HG02981 (cell line): ENCODE results near the gene MUC12.
"Not testable (repeated sequence)": the region's sequence is repeated elsewhere in the genome, so short reads cannot be mapped to it uniquely, and the experiment has no call there.

Experiments used
- ATAC-seq: cut with Tn5 transposase; IDR thresholded peaks from one replicate; pipeline ENCODE4 v1.9.1; 2021; ENCODE audit warnings: mild to moderate bottlenecking, moderate library complexity; ENCODE audit not compliant: unreplicated experiment

Gene MUC12

GRCh38 chr7:100969066-100969615, at the start of gene MUC12:
TSS of gene MUC12 (plus strand) at chr7:100969565. CDS start at chr7:100969623, 58 bp downstream.
- no peak for ATAC-seq

- not testable (repeated sequence) for ATAC-seq
Measured at GRCh38 chr7:100919779-100920437, 49.5 kb upstream of the MUC12 start.

GRCh38 chr7:100921039-100921438, 48.3 kb upstream of the MUC12 start:
- no peak for ATAC-seq

GRCh38 chr7:100923616-100924015, 45.7 kb upstream of the MUC12 start:
- ATAC-seq: not testable (repeated sequence)

GRCh38 chr7:100929808-100930174, 39.6 kb upstream of the MUC12 start:
- no peak for ATAC-seq

- ATAC-seq: no peak
Measured at GRCh38 chr7:100933734-100934133, 35.6 kb upstream of the MUC12 start.

GRCh38 chr7:100935381-100935780, 34.0 kb upstream of the MUC12 start:
- ATAC-seq: not testable (repeated sequence)

- ATAC-seq: not testable (repeated sequence)
Measured at GRCh38 chr7:100936167-100936566, 33.2 kb upstream of the MUC12 start.

- ATAC-seq: no peak
Measured at GRCh38 chr7:100942045-100942774, 27.2 kb upstream of the MUC12 start.

- ATAC-seq: no peak
Measured at GRCh38 chr7:100943693-100944092, 25.7 kb upstream of the MUC12 start.

GRCh38 chr7:100944138-100944537, 25.2 kb upstream of the MUC12 start:
- no peak for ATAC-seq

- no peak for ATAC-seq
Measured at GRCh38 chr7:100946111-100946510, 23.3 kb upstream of the MUC12 start.

- ATAC-seq: no peak
Measured at GRCh38 chr7:100946766-100947365, 22.5 kb upstream of the MUC12 start.

- ATAC-seq: no peak
Measured at GRCh38 chr7:100947792-100948191, 21.6 kb upstream of the MUC12 start.

- no peak for ATAC-seq
Measured at GRCh38 chr7:100949227-100949932, 20.0 kb upstream of the MUC12 start, which contains the start of gene MUC3A. TSS of gene MUC3A (plus strand) at chr7:100949534. CDS start at chr7:100949625, 91 bp downstream.

- no peak for ATAC-seq
Measured at GRCh38 chr7:100949933-100950443, 19.4 kb upstream of the MUC12 start.

- no peak for ATAC-seq
Measured at GRCh38 chr7:100951172-100951571, 18.2 kb upstream of the MUC12 start.

- no peak for ATAC-seq
Measured at GRCh38 chr7:100951888-100952560, 17.3 kb upstream of the MUC12 start.

GRCh38 chr7:100952641-100953040, 16.7 kb upstream of the MUC12 start:
- no peak for ATAC-seq

- ATAC-seq: no peak
Measured at GRCh38 chr7:100957832-100958421, 11.4 kb upstream of the MUC12 start.
